ENCODE measurements around the gene SPINT2.
A peak's percentile ranks its signal among the peaks of the same experiment; 100 is the strongest.
"Not testable (repeated sequence)": the region's sequence is repeated elsewhere in the genome, so short reads cannot be mapped to it uniquely, and the experiment has no call there.

SPINT2 gene

DNA sequence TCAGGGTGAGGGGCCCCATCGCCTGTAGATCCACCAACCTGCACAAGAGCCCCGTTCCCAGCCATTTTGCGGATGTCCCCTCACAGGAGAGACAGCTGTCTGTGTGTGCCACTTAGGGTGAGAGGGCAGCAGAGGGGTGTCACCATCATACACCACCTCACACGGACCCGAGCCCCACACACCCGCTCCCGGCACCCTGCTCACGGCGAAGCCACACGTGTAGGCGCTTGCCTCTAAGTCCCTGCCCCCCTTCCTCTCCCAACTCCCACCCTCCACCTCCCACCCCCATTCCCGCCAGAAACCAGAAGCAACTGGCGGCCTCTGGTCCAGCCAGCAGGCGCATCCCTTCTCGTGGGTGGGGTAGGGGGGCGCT is 36.4 kb upstream of the SPINT2 start:
- Mint-ChIP-seq H3K4me1 (peaks cover 18% of the 10 kb centered on the region), H3K27me3 (peaks cover 84% of the 10 kb centered on the region), H3K4me3 (no peak overlapping the region), H3K9me3 (no peaks in the 10 kb centered on the region), H3K27ac (ENCODE audit: low read depth) (no peak overlapping the region), H3K36me3 (ENCODE audit: insufficient read depth) (peaks cover 5% of the 10 kb centered on the region)
- DNase-seq (ENCODE audit: low spot score in 2 of 2) = no peak
- no peak for ATAC-seq (replicated peaks; ENCODE audit: extremely low read depth, poor library complexity, severe bottlenecking)

DNA sequence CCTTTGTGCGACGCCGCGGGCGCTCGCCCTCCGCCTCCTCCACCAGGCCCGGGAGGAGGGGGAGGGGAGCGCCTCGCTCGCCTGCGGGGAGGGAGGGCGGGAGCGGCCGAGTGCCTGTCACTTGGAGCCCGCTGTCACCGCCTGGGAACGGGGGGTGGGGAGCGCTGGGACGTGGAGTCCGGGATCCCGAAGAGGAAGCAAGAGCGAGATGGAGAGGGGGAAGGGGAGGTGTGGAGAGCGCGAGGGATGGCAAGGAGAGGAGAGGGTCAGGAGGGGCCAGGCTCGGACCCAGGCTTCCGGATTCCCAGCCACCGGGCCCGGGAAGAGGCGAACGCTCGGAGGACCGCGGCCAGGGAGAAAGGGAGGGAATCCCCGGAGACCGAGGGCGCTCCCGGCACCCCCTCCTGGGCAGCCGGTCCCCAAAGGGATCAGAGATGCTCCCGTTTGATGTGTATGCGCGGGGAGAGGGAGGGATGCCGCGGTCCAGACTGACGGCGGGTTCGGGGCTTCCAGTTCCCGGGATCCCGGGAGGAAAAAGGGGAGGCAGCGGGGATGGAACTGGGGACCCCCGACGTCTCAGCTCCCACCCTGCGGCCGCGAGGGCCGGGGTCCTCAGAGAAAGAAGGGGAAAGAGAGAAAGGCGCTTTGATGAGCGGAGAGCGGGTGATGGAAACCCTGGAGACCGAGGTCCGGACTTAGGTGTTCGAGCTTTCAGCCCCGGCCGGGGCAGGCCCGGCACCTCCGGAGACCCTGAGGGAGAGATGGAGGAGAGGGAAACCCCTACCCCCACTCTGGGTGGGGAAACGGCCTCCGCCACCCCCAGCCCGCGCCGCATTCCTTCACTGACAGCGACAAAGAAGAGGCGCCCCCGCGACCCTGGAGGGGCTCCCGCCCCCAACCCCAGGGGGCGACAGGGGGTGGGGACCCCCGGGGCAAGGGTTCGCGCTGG is 35.6 kb upstream of the SPINT2 start:
- H3K27me3 Mint-ChIP-seq = peaks cover 79% of the 10 kb centered on the region
- DNase-seq (ENCODE audit: low spot score in 2 of 2) = no peak

DNA sequence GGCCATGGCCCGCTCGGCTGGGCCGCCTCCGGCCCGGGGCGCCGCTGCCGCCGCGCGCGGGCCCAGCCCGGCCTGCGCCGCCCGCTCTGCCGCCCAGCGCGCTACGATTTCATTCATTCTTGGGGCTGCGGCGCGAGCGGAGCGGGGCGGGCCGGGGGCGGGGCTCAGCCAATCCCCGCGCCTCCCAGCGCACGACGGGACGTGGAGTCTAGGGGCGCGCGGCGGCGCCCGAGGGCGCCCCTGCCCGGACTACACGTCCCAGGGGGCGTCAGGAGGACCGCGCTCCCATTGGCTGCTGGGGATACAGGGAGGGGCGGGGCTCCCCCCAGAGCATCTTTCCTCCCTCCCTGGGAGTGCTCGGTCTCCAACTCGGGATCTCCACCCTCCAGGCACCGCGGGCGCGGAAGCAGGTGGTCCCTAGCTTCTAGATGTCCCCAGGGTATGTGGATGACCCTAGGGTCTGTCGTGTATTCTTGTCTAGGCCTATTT is 34.7 kb upstream of the SPINT2 start:
- Mint-ChIP-seq H3K27me3 (peaks cover 78% of the 10 kb centered on the region), H3K4me3 (peak overlapping the region; percentile 38), H3K36me3 (ENCODE audit: insufficient read depth) (peaks cover 3% of the 10 kb centered on the region), H3K9me3 (no peaks in the 10 kb centered on the region), H3K27ac (ENCODE audit: low read depth) (no peak overlapping the region), H3K4me1 (peaks cover 6% of the 10 kb centered on the region)
- DNase-seq (ENCODE audit: low spot score in 2 of 2) = peak in 1 of 2 donors; percentile 17
- ATAC-seq (replicated peaks; ENCODE audit: extremely low read depth, poor library complexity, severe bottlenecking) = peak; percentile 71

More for the DNA sequence above, 35.6 kb upstream of the SPINT2 start:
- peak overlapping the region; percentile 60 for H3K4me3 Mint-ChIP-seq
- H3K9me3 Mint-ChIP-seq = no peaks in the 10 kb centered on the region
- ATAC-seq (replicated peaks; ENCODE audit: extremely low read depth, poor library complexity, severe bottlenecking) = no peak
- H3K36me3 Mint-ChIP-seq (ENCODE audit: insufficient read depth) = peaks cover 4% of the 10 kb centered on the region
- no peak overlapping the region for H3K27ac Mint-ChIP-seq (ENCODE audit: low read depth)
- peaks cover 12% of the 10 kb centered on the region for H3K4me1 Mint-ChIP-seq

DNA sequence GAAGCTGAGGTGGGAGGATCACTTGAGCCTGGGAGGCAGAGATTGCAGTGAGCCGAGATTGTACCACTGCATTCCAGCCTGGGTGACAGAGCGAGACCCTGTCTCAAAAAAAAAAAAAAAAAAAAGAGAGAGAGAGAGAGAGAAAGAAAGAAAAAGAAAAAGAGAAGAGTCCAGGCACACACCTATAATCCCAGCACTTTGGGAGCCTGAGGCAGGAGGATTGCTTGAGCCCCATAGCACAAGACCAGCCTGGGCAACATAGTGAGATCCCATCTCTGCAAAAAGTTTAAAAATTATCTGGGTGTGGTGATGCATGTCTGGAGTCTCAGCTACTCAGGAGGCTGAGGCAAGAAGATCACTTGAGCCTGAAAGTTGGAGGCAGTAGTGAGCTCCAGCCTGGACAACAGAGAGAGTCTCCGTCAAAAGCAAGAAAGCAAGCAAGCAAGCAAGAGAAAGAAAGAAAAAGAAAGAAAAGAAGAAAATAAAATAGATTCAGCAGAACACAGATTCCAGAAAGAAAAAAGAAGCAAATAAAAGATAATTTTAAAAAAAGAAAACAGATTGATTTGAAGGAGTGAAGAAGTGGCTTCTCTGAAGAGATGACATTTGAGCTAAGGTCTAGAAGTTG is 33.8 kb upstream of the SPINT2 start:
- not testable (repeated sequence) for H3K4me3 Mint-ChIP-seq; H3K9me3 Mint-ChIP-seq; DNase-seq (ENCODE audit: low spot score in 2 of 2); H3K27ac Mint-ChIP-seq (ENCODE audit: low read depth); H3K36me3 Mint-ChIP-seq (ENCODE audit: insufficient read depth); H3K4me1 Mint-ChIP-seq; ATAC-seq (replicated peaks; ENCODE audit: extremely low read depth, poor library complexity, severe bottlenecking)
- H3K27me3 Mint-ChIP-seq = peaks cover 68% of the 10 kb centered on the region

DNA sequence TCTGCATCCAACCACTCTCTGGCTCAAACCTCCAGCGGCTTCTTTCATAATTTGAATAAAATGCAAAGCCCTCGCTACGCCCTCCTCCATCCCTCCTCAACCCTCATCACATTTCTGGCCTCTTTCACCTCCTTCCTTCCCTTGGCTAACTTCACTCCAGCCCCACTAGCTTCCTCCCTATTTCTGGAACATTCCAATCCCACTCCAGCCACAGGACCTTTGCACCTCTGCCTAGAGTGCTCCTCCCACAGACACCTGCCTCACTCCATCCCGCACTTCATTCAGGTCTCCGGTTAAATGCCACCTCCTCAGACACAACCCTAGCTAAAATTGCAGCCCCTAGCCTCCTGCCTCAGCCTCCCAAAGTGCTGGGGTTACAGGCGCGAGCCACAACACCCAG is 32.5 kb upstream of the SPINT2 start:
- DNase-seq (ENCODE audit: low spot score in 2 of 2) = no peak

DNA sequence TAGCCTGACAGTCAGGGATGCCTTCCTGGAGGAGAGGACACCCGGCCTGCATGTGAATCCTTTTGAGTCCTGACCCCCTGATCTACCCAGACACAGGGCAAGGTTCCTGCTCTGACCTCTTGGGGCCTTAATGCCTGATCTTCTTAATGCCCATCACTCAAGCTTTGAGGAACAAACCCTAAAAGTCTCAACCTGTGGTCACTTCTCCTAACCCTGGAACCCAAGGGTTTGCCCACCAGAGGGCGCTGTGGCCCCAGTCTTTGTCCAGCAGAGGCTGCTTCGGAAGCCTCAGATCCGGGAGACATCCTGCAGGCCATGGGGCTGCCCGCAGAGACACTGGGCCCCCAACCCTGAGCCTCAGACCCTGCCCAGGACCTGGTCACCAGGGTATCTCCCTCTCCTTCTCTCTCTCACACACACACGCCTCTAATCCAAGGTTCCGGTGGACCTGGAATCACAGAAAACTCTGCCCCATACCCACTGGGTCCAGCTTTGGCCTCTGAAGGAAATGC is 30.6 kb upstream of the SPINT2 start:
- H3K27ac Mint-ChIP-seq (ENCODE audit: low read depth) = no peak overlapping the region
- H3K4me3 Mint-ChIP-seq = no peak overlapping the region
- DNase-seq (ENCODE audit: low spot score in 2 of 2) = peak; percentile 56 to 67
- H3K36me3 Mint-ChIP-seq (ENCODE audit: insufficient read depth) = peaks cover 2% of the 10 kb centered on the region
- H3K27me3 Mint-ChIP-seq = peaks cover 56% of the 10 kb centered on the region
- H3K9me3 Mint-ChIP-seq = no peaks in the 10 kb centered on the region
- H3K4me1 Mint-ChIP-seq = peaks cover 3% of the 10 kb centered on the region
- peak; percentile 41 for ATAC-seq (replicated peaks; ENCODE audit: extremely low read depth, poor library complexity, severe bottlenecking)

More for the DNA sequence above, 32.5 kb upstream of the SPINT2 start:
- no peak overlapping the region for H3K27ac Mint-ChIP-seq (ENCODE audit: low read depth)
- peaks cover 5% of the 10 kb centered on the region for H3K4me1 Mint-ChIP-seq
- H3K4me3 Mint-ChIP-seq = no peak overlapping the region
- no peaks in the 10 kb centered on the region for H3K9me3 Mint-ChIP-seq
- no peak for ATAC-seq (replicated peaks; ENCODE audit: extremely low read depth, poor library complexity, severe bottlenecking)
- H3K27me3 Mint-ChIP-seq = peaks cover 56% of the 10 kb centered on the region
- peaks cover 3% of the 10 kb centered on the region for H3K36me3 Mint-ChIP-seq (ENCODE audit: insufficient read depth)

DNA sequence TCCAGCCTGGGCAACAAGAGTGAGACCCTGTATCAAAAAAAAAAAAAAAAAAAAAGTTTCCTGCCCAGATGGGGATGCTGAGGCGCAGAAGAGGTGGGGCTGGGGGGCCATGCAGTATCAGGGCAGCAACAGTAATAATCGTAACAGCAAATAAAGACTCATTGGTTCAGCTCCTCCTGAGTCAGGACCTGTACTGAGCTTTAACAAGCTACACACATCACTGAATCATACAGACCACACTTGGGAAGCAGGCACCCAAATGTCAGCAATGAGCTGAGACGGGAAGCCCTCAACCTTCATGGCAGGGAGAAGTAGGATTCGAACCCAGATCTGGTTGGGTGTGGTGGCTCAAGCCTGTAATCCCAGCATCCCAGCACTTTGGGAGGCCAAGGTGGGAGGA is 29.8 kb upstream of the SPINT2 start:
- DNase-seq (ENCODE audit: low spot score in 2 of 2) = no peak
- Mint-ChIP-seq H3K27me3 (peaks cover 57% of the 10 kb centered on the region), H3K36me3 (ENCODE audit: insufficient read depth) (peaks cover 2% of the 10 kb centered on the region), H3K9me3 (no peaks in the 10 kb centered on the region), H3K4me3 (no peak overlapping the region), H3K4me1 (no peaks in the 10 kb centered on the region), H3K27ac (ENCODE audit: low read depth) (no peak overlapping the region)
- no peak for ATAC-seq (replicated peaks; ENCODE audit: extremely low read depth, poor library complexity, severe bottlenecking)

DNA sequence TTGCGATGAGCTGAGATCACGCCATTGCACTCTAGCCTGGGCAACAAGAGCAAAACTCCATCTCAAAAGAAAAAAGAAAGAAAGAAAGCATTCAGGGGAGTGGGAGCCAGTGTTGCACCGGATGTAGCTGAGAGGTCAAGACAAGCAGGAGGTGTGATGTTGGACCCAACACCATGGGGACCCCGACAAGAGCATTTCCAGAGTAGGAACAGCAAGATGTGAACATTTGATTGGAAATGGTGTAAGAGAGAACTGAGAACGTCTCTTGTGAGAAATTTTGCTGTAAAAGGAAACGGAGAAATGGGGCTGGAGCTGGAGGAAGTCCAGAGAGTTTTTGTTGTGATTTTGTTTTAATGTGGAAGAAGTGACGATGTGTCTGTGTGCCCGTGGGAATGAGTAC is 24.6 kb upstream of the SPINT2 start:
- DNase-seq (ENCODE audit: low spot score in 2 of 2) (no peak), ATAC-seq (replicated peaks; ENCODE audit: extremely low read depth, poor library complexity, severe bottlenecking) (no peak)
- Mint-ChIP-seq H3K4me3 (no peak overlapping the region), H3K36me3 (ENCODE audit: insufficient read depth) (peaks cover 1% of the 10 kb centered on the region), H3K9me3 (no peaks in the 10 kb centered on the region), H3K4me1 (peaks cover 8% of the 10 kb centered on the region), H3K27me3 (peaks cover 32% of the 10 kb centered on the region), H3K27ac (ENCODE audit: low read depth) (no peak overlapping the region)

DNA sequence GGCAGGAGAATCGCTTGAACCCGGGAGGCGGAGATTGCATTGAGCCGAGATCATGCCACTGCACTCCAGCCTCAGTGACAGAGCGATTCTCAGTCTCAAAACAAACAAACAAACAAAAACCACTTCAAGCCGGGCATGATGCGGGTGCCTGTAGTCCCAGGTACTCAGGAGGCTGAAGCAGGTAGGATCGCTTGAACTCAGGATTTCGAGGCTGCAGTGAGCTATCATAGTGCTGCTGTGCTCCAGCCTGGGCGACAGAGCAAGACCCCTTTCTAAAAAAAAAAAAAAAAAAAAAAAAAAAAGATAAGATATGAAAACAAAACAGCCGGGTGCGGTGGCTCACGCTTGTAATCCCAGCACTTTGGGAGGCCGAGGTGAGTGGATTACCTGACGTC is 21.1 kb upstream of the SPINT2 start:
- DNase-seq (ENCODE audit: low spot score in 2 of 2) (no peak), ATAC-seq (replicated peaks; ENCODE audit: extremely low read depth, poor library complexity, severe bottlenecking) (no peak)
- Mint-ChIP-seq H3K36me3 (ENCODE audit: insufficient read depth) (peaks cover 1% of the 10 kb centered on the region), H3K27ac (ENCODE audit: low read depth) (no peak overlapping the region), H3K27me3 (peaks cover 21% of the 10 kb centered on the region), H3K4me1 (peaks cover 8% of the 10 kb centered on the region), H3K9me3 (no peaks in the 10 kb centered on the region), H3K4me3 (peak overlapping the region; percentile 30)

DNA sequence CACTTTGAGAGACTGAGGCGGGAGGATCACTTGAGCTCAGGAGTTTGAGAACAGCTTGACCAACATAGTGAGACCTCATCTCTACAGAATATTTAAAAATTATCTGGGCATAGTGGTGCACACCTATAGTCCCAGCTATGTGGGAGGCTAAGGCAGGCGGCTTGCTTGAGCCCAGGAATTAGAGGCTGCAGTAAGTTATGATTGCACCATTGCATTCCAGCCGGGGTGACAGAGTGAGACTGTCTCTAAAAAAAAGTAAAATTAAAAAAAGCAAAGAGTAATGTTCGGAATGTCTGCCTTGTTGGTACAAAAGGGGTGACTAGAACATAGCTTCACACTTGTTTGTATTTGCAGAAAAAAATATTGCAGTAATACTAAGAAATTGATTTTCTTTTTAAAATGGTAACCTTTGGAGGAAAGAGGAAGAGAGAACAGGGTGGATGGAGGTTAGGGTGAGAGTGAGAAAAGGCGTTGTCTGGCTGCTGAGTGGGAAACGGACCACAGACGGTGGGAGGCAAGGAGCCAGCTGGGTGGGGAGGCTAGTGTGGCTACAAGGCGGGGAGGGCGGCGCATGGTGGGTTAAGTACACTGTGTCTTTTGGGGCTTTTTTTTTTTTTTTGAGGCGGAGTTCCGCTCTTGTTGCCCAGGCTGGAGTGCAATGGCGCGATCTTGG is 18.4 kb upstream of the SPINT2 start:
- DNase-seq (ENCODE audit: low spot score in 2 of 2) (no peak), ATAC-seq (replicated peaks; ENCODE audit: extremely low read depth, poor library complexity, severe bottlenecking) (no peak)
- H3K36me3 Mint-ChIP-seq (ENCODE audit: insufficient read depth) = no peaks in the 10 kb centered on the region
- H3K4me1 Mint-ChIP-seq = peaks cover 8% of the 10 kb centered on the region
- no peaks in the 10 kb centered on the region for H3K9me3 Mint-ChIP-seq
- no peak overlapping the region for H3K27ac Mint-ChIP-seq (ENCODE audit: low read depth)
- no peak overlapping the region for H3K4me3 Mint-ChIP-seq
- H3K27me3 Mint-ChIP-seq = peaks cover 9% of the 10 kb centered on the region

DNA sequence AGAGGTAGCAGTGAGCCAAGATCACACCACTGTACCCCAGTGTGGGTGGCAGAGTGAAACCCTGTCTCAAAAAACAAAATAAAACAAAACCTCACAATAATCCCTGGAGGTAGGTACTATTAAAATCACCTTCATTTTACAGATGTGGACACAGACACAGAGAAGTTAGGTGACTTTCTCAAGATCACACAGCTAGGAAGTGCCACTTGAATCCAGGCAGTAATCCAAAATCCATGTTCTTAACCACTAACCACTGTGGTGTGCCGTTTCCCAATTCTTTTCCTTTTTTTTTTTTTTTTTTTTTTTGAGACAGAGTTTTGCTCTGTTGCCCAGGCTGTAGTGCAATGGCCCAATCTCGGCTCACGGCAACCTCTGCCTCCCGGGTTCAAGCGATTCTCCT is 17.2 kb upstream of the SPINT2 start:
- H3K9me3 Mint-ChIP-seq = no peaks in the 10 kb centered on the region
- peaks cover 14% of the 10 kb centered on the region for H3K27me3 Mint-ChIP-seq
- H3K36me3 Mint-ChIP-seq (ENCODE audit: insufficient read depth) = peaks cover 2% of the 10 kb centered on the region
- H3K4me3 Mint-ChIP-seq = no peak overlapping the region
- H3K27ac Mint-ChIP-seq (ENCODE audit: low read depth) = no peak overlapping the region
- no peak for ATAC-seq (replicated peaks; ENCODE audit: extremely low read depth, poor library complexity, severe bottlenecking)
- H3K4me1 Mint-ChIP-seq = peaks cover 8% of the 10 kb centered on the region
- DNase-seq (ENCODE audit: low spot score in 2 of 2) = no peak

DNA sequence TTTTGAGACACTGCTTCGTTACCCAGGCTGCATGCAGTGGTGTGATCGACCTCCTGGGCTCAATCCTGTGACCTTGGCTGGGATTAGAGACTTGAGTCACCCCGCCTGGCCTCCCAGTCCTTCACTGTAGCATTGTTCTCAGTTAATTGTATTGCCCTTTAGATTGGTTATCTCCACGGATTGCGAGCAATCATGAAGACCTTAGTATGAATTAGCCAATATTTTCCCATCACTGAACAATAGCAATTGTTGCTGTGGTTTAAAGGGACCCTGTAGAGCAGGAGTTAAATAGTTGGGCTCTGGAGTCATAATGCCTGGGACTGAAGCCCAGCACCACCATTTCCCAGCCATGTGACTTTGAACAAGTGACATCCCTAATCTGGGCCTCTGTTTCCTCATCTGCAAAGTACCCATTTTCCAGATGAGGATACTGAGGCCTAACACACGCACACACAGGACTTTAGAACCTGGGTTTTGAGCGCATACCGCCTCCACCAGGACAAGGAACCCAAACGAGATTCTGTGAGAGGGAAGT is 16.6 kb upstream of the SPINT2 start:
- Mint-ChIP-seq H3K9me3 (no peaks in the 10 kb centered on the region), H3K27me3 (peaks cover 17% of the 10 kb centered on the region), H3K36me3 (ENCODE audit: insufficient read depth) (peaks cover 2% of the 10 kb centered on the region), H3K4me3 (no peak overlapping the region), H3K4me1 (peaks cover 8% of the 10 kb centered on the region), H3K27ac (ENCODE audit: low read depth) (no peak overlapping the region)
- ATAC-seq (replicated peaks; ENCODE audit: extremely low read depth, poor library complexity, severe bottlenecking) = no peak
- no peak for DNase-seq (ENCODE audit: low spot score in 2 of 2)
